Dendritic cell treated with granulocyte-macrophage colony-stimulating factor and Interleukin-4, amounts not matched to agents 40 ng/mL and 50 ng/mL, for 4 days (primary cell): ENCODE results near the gene SCFD2.

ENCODE experiments used
- H3K27ac Mint-ChIP-seq: one replicate; pipeline ENCODE4 v1.8.0; 2022; ENCODE audit warnings: mild to moderate bottlenecking, mixed read lengths
- H3K27me3 Mint-ChIP-seq: one replicate; pipeline ENCODE4 v1.8.0; 2022; ENCODE audit warnings: mild to moderate bottlenecking, mixed read lengths
- H3K36me3 Mint-ChIP-seq: one replicate; pipeline ENCODE4 v1.8.0; 2022; ENCODE audit warnings: low read depth, mixed read lengths
- H3K4me1 Mint-ChIP-seq: one replicate; pipeline ENCODE4 v1.8.0; 2022; ENCODE audit warnings: low read depth, mixed read lengths
- H3K4me3 Mint-ChIP-seq: one replicate; pipeline ENCODE4 v1.8.0; 2022; ENCODE audit warnings: mild to moderate bottlenecking, moderate library complexity, mixed read lengths
- H3K9me3 Mint-ChIP-seq: one replicate; pipeline ENCODE4 v1.8.0; 2022; ENCODE audit warnings: mixed read lengths
- intact Hi-C: fragments of 100-400 bp; cut with micrococcal nuclease; formaldehyde crosslinking; loops from one replicate; pipeline ENCODE4 v1.15.0; 2022

The SCFD2 gene

DNA sequence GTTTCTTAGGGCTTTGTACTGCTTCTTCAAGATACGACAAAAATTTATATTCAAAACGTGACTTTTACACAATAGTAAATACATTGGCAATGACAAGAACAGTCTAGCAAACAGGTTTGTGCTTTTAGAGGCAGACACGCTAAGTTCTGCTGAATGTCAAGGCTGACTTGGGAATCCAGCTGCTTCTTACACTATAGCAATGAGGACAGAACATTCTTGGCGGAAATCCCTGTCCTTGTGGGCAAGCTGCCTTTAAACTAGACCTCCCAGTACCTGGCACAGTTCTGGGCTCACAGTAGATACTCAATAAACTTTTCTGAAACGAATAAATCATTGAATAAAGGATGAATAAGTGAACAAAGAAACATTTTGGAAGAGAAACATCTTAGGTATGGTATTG, 355.5 kb downstream of the SCFD2 start:
- H3K27ac Mint-ChIP-seq: no peak overlapping the region
- peaks cover 22% of the 10 kb centered on the region for H3K4me1 Mint-ChIP-seq
- H3K9me3 Mint-ChIP-seq: peaks cover 16% of the 10 kb centered on the region
- H3K4me3 Mint-ChIP-seq: no peak overlapping the region
- H3K36me3 Mint-ChIP-seq: peaks cover 12% of the 10 kb centered on the region
- intact Hi-C loops: no loop called here
- no peaks in the 10 kb centered on the region for H3K27me3 Mint-ChIP-seq

DNA sequence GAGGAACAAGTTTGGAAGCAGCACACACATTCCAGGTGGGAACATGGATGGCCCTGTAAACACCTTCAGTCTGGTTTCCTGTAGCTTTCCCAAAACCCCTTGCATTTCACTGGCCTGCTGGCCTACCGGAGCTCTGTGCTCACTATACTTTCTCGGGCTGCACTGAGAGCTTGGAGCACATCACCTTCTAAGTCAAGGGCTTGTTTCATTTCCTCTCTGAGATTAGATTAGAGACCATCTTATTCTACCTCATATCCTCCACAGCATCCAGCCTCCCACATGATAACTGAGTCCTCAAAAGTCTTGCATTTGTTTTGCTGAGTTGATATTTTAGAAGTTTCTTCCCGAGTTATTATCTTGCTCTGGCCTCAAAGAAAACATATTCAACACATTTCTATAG, 356.0 kb downstream of the SCFD2 start:
- Mint-ChIP-seq H3K27me3 (no peaks in the 10 kb centered on the region), H3K27ac (no peak overlapping the region), H3K36me3 (peaks cover 12% of the 10 kb centered on the region), H3K4me3 (no peak overlapping the region), H3K4me1 (peaks cover 26% of the 10 kb centered on the region), H3K9me3 (peaks cover 16% of the 10 kb centered on the region)
- intact Hi-C loops: no loop called here

DNA sequence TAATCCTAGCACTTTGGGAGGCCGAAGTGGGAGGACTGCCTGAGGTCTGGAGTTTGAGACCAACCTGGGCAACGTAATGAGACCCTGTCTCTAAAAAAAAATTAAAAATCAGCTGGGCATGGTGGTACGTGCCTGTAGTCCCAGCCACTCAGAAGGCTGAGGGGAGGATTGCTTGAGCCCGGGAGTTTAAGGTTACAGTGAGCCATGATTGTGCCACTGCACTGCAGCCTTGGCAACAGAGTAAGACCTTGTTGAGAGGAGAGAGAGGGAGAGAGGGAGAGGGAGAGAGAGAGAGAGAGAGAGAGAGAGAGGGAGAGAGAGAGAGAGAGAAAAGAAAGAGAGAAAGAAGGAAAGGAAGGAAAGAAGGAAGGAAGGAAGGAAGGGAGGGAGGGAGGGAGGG, 358.8 kb downstream of the SCFD2 start:
- Mint-ChIP-seq H3K27ac (peak overlapping the region; percentile 35), H3K4me1 (peaks cover 17% of the 10 kb centered on the region), H3K9me3 (peaks cover 16% of the 10 kb centered on the region), H3K4me3 (no peak overlapping the region), H3K27me3 (no peaks in the 10 kb centered on the region), H3K36me3 (peaks cover 12% of the 10 kb centered on the region)
- intact Hi-C loops: no loop called here

DNA sequence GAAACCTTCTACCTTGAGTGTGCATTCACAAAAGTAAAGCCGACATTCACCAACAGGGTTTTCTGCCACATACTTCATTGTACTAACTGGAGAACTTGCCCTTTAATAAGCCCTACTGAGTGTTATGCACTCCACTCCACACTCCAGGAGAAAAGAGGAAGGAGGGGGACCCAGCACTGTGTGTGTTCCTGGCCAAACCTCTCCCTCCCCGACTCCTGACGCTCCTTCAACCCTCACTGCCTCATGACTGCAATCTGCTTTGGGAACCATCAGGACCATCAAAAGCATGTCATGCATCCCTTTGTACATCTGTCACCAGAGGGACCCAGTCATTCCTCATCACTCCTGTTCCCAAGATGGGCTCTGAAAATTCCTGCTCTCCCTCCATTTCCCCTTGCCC, 360.1 kb downstream of the SCFD2 start:
- peaks cover 15% of the 10 kb centered on the region for H3K4me1 Mint-ChIP-seq
- intact Hi-C loops: no loop called here
- H3K27ac Mint-ChIP-seq: peak overlapping the region; percentile 50
- peaks cover 16% of the 10 kb centered on the region for H3K9me3 Mint-ChIP-seq
- H3K36me3 Mint-ChIP-seq: peaks cover 12% of the 10 kb centered on the region
- no peaks in the 10 kb centered on the region for H3K27me3 Mint-ChIP-seq
- no peak overlapping the region for H3K4me3 Mint-ChIP-seq

DNA sequence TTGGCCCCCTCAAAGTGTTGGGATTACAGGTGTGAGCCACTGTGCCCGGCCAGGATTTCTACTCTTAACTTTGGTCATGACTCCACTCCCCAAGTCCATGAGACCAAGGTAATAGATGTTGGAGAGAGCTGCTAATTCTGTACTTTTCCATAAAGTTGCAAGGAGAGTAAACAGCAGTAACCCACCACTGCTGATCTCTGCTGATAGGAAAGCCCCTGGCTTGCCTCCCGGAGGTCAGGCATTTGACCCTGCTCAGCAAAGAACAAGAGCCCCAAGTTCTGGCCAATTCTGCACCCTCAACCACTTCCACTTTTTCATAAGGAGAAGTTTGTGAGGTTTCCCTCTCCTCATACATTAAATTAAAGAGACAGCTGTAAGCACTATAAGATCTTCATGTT, 360.7 kb downstream of the SCFD2 start:
- Mint-ChIP-seq H3K27ac (peak overlapping the region; percentile 50), H3K27me3 (no peaks in the 10 kb centered on the region), H3K4me3 (no peak overlapping the region), H3K36me3 (peaks cover 12% of the 10 kb centered on the region), H3K9me3 (peaks cover 16% of the 10 kb centered on the region), H3K4me1 (peaks cover 15% of the 10 kb centered on the region)
- intact Hi-C loops: no loop called here

DNA sequence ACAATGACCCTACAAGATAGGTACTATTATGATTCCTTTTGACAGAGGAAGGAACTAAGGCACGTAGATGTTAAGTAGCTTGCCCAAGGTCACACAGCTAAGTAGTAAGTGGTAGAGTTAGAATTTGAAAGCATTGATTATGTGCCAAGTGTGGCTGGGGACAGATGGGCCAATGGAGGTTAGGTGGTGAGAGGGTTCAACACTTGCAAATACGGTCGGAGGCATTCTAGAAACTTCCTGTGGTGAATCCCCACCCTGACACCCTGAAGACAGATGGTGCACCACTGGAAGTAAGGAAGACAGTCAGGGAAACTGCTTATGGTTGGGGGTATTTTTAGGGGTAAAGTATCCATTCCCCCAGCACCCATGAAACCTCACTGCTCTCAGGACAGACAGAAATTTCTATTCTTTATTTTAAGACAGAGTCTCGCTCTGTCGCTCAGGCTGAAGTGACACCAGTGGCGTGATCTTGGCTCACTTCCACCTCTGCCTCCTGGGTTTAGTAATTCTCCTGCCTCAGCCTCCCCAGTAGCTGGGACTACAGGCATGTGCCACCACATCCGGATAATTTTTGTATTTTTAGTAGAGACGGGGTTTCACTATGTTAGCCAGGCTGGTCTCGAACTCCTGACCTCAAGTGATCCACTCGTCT, 361.2 kb downstream of the SCFD2 start:
- intact Hi-C loops: no loop called here
- Mint-ChIP-seq H3K4me1 (peaks cover 15% of the 10 kb centered on the region), H3K27ac (peak overlapping the region; percentile 50), H3K9me3 (peaks cover 16% of the 10 kb centered on the region), H3K36me3 (peaks cover 12% of the 10 kb centered on the region), H3K4me3 (no peak overlapping the region), H3K27me3 (no peaks in the 10 kb centered on the region)

DNA sequence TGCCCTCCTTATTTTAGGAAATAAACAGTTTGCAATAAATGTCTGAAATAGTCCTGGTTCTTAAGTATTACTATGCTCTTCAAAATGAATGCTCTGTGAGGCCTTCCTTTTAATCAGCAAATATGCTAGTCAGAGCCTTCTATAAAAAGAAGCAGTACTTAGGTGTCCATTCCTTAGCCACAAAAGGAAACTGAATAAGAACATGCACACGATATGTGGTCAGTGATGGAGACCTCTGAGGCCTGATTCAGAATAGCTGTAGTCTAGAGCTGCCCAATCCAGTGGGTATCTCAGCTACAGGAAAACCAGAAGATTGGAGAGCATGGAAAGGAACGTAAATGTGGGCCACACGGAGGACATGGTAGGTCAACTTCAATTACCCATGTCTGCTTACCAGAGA, 361.9 kb downstream of the SCFD2 start:
- intact Hi-C loops: no loop called here
- Mint-ChIP-seq H3K9me3 (peaks cover 16% of the 10 kb centered on the region), H3K27me3 (no peaks in the 10 kb centered on the region), H3K36me3 (peaks cover 12% of the 10 kb centered on the region), H3K27ac (no peak overlapping the region), H3K4me1 (peaks cover 15% of the 10 kb centered on the region), H3K4me3 (no peak overlapping the region)

DNA sequence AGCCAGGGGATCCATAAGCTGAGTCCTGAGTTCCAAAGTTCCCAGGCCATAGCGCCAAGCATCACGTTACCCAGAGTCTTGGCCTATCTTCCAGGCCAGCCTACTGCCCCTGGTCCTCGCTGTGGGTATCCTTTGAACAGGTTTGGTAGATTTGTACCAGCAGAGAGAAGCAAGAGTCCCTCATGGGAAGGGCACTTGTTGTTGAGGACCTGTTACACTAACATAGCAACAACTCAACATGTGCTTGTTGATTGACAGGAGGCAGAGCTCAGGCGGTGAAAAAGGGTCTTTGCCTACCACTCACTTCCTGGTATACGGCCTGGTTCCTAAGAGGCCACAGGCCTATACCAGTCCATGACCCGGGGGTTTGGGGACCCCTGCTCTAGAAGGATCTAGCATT, 365.3 kb downstream of the SCFD2 start:
- no peaks in the 10 kb centered on the region for H3K36me3 Mint-ChIP-seq
- H3K4me3 Mint-ChIP-seq: no peak overlapping the region
- H3K27me3 Mint-ChIP-seq: no peaks in the 10 kb centered on the region
- intact Hi-C loops: no loop called here
- H3K9me3 Mint-ChIP-seq: no peaks in the 10 kb centered on the region
- peaks cover 12% of the 10 kb centered on the region for H3K4me1 Mint-ChIP-seq
- no peak overlapping the region for H3K27ac Mint-ChIP-seq

DNA sequence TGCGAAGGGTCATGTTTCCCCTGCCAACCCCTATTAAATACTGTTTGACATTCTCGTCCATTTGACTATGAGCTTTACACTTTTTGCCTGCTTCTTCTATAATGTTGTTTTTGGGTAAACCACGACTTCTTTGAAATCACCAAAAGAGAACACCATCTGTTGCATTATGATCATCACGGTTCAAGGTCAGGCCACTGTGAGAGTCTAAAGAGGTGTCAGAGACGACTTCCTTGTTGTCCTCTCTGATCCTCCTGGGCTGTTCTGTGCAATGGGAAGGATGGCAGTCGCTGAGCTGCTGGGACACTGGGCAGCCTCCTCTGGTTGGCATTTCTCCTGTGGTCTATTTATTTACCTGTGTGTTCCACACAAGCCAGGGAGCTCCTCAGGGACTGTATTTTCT, 366.2 kb downstream of the SCFD2 start:
- Mint-ChIP-seq H3K27ac (no peak overlapping the region), H3K4me3 (no peak overlapping the region), H3K9me3 (no peaks in the 10 kb centered on the region), H3K36me3 (no peaks in the 10 kb centered on the region), H3K4me1 (peaks cover 6% of the 10 kb centered on the region), H3K27me3 (no peaks in the 10 kb centered on the region)
- intact Hi-C loops: no loop called here

DNA sequence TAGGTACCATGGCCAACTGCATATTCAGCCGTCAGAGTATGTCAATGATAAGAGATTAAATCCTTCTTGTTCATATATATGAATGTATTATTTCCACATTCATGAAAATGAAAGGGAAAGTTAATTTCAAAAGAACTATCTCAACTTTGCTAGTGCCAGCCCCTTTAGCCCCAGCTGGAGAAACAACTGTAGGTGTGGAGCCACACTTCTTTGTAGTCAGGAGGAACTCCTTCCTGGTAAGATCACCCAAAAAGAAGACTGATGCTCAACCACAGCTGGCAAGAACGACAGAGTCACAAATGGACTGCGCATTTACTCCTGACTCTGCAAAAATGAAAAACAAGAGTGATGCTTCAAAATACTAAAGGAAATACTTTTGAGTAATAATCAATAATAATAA, 367.4 kb downstream of the SCFD2 start:
- intact Hi-C loops: no loop called here
- Mint-ChIP-seq H3K36me3 (no peaks in the 10 kb centered on the region), H3K4me1 (peaks cover 6% of the 10 kb centered on the region), H3K9me3 (no peaks in the 10 kb centered on the region), H3K27ac (no peak overlapping the region), H3K27me3 (no peaks in the 10 kb centered on the region), H3K4me3 (no peak overlapping the region)

DNA sequence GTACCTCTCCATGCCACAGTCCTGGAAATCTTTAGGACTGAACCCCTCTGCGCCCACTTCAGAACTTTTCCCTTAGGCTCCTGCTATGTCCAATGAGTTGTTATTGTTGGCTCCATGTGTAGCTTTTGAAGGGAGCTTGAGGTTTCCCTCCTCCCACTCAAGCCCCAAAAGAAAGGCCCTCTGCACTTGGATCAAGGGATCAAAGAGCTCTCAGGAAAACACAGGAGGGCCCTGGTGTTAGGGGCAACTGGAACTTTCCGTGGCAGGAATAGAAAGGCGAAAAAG, 368.8 kb downstream of the SCFD2 start:
- intact Hi-C loops: no loop called here
- Mint-ChIP-seq H3K36me3 (no peaks in the 10 kb centered on the region), H3K4me1 (peaks cover 7% of the 10 kb centered on the region), H3K27me3 (no peaks in the 10 kb centered on the region), H3K9me3 (no peaks in the 10 kb centered on the region), H3K27ac (no peak overlapping the region), H3K4me3 (no peak overlapping the region)

DNA sequence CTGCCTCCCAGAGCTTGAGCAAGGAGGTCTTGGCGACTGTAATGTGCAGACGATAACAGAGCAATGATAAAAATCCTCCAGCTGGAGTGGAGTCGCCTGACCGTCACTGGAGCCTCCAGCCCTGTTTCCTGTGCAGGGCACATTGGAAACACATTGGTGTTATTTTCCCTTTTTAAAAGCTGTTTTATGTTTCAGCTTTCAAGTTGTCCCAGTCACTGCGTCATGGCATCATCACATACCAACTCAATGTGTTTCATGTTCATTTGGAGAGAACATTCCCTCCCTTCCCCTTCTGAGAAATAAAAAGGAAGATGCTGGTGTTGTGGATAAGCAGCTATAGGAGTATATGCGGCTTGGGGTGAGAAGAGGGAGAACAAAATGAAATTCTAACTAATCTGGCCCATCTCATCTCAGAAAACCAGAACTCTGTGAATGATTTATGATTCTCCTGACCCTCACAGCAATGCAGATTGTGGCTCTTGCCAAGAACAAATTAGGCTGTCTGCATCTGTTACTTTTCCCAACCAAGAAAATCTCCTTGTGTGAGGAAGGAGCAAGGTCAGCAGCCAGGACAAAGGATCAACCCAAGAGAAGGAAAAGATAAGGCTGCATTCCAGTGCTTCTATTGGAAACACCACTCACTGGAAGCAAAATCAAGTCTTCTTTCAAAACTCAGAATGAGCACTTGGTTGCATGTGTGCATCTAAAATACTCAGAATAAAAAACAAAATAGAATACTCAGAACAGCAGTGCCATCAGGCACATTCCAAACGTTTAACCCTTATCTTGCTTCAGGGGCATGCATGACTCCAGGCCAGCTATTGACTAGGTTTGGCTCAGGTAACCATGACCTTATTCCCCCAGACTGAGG, 369.4 kb downstream of the SCFD2 start:
- intact Hi-C loops: no loop called here
- H3K4me1 Mint-ChIP-seq: peaks cover 13% of the 10 kb centered on the region
- no peaks in the 10 kb centered on the region for H3K9me3 Mint-ChIP-seq
- no peak overlapping the region for H3K27ac Mint-ChIP-seq
- H3K27me3 Mint-ChIP-seq: no peaks in the 10 kb centered on the region
- H3K4me3 Mint-ChIP-seq: no peak overlapping the region
- no peaks in the 10 kb centered on the region for H3K36me3 Mint-ChIP-seq

DNA sequence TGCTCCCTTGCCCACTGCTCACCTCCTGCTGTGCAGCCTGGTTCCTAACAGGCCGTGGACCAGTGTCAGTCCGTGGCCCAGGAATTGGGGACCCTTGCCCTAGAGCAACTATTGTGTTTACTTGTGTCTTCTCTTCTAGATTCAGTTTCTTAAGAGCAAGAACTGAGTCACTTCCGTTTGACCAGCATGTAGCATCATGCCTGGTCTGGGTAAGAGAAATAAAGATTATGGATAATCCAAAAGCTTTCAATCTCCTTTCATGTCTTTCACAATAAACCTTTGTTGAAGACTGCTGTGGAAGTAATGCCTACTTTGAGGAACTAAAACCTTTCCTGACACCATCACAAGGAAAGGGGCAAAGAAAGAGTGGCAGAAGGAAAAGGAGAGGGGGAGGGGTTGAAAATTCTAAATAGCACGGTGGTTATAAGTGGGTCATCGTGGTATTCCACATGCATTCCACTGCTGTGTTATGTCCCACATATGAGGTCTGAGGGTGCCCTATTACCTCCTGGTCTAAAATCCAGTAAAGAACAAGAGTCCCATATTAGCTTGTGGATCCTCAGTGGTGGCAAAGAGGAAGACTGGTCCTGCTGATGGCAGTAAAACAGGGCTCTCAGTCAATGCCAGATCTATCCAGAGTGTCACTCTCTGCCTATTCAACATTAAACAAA, 370.4 kb downstream of the SCFD2 start:
- Mint-ChIP-seq H3K9me3 (no peaks in the 10 kb centered on the region), H3K27ac (no peak overlapping the region)
- intact Hi-C loops: no loop called here

DNA sequence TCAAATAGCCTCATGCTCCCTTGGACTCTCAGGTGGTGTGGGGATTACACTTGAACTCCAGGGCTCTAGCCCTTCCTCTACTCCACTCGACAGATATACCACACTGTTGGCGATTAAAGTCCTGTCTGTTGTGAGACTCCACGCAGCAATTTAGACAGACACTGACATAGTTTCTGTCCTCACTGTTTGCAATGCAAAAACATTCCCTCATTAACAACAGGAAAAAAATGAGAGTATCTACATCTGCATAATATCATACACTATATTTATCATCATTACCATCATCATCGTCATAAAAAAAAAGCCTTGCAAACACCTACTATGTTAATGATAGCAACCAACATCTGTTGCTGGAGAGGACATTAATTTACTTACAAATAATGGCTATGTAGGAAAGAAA, 371.3 kb downstream of the SCFD2 start:
- intact Hi-C loops: no loop called here
- H3K27me3 Mint-ChIP-seq: no peaks in the 10 kb centered on the region
- H3K27ac Mint-ChIP-seq: no peak overlapping the region
- H3K4me1 Mint-ChIP-seq: peaks cover 16% of the 10 kb centered on the region
- H3K36me3 Mint-ChIP-seq: no peaks in the 10 kb centered on the region
- H3K9me3 Mint-ChIP-seq: no peaks in the 10 kb centered on the region
- H3K4me3 Mint-ChIP-seq: no peak overlapping the region

More for the DNA sequence above, 370.4 kb downstream of the SCFD2 start:
- no peaks in the 10 kb centered on the region for H3K36me3 Mint-ChIP-seq
- no peak overlapping the region for H3K4me3 Mint-ChIP-seq
- peaks cover 16% of the 10 kb centered on the region for H3K4me1 Mint-ChIP-seq
- H3K27me3 Mint-ChIP-seq: no peaks in the 10 kb centered on the region
